ENCODE results near the gene GRIK3.
"Not testable (repeated sequence)": the region's sequence is repeated elsewhere in the genome, so short reads cannot be mapped to it uniquely, and the experiment has no call there.

The GRIK3 gene

DNA sequence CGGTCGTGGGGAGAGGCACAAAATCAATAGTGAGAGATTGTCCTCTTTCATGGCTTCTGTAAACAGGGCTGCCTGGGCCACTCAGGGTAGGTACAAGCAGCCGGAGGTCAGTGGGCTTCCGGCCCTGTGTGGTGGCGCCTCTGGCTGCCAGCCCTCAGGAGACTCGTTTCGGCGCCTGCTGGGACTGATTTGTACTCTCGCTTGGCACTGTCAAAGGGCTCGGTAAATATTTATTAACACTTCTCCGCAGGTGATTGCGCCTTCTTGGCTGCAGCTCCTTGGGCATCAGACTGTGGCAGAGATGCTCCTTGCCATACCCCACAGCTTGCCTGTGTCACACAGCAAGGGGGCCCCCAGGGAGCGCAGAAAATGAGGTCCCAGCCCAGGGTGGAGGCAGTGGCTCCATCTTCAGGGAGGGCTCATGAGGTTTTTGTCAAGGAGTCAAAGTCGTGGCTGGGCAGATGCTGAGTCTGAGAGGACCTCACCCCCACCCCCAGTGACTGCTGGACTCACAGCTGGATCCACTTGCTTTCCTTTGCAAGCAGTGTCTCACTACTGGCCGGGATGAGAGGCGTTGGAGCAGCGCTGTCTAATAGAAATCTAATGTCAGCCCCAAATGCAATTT lies 262.5 kb downstream of the GRIK3 start:
- Histone ChIP-seq H3K27me3 (ENCODE audit: insufficient read depth, poor library complexity, severe bottlenecking) (peaks cover 3% of the 10 kb centered on the region), H3K27ac (replicated peaks) (no peak overlapping the region), H3K4me3 (replicated peaks; ENCODE audit: insufficient read depth, low read length) (no peak overlapping the region)
- TF ChIP-seq, protein P1, sequence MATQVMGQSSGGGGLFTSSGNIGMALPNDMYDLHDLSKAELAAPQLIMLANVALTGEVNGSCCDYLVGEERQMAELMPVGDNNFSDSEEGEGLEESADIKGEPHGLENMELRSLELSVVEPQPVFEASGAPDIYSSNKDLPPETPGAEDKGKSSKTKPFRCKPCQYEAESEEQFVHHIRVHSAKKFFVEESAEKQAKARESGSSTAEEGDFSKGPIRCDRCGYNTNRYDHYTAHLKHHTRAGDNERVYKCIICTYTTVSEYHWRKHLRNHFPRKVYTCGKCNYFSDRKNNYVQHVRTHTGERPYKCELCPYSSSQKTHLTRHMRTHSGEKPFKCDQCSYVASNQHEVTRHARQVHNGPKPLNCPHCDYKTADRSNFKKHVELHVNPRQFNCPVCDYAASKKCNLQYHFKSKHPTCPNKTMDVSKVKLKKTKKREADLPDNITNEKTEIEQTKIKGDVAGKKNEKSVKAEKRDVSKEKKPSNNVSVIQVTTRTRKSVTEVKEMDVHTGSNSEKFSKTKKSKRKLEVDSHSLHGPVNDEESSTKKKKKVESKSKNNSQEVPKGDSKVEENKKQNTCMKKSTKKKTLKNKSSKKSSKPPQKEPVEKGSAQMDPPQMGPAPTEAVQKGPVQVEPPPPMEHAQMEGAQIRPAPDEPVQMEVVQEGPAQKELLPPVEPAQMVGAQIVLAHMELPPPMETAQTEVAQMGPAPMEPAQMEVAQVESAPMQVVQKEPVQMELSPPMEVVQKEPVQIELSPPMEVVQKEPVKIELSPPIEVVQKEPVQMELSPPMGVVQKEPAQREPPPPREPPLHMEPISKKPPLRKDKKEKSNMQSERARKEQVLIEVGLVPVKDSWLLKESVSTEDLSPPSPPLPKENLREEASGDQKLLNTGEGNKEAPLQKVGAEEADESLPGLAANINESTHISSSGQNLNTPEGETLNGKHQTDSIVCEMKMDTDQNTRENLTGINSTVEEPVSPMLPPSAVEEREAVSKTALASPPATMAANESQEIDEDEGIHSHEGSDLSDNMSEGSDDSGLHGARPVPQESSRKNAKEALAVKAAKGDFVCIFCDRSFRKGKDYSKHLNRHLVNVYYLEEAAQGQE (IDR thresholded peaks at IDR 0.05; ENCODE audit: insufficient replicate concordance, low read depth), result no peak
- no peak for TF ChIP-seq GABPA (IDR thresholded peaks at IDR 0.05; ENCODE audit: low read depth)
- TF ChIP-seq POLR2AphosphoS5 (IDR thresholded peaks at IDR 0.05; ENCODE audit: low read depth), result no peak
- no peak for TF ChIP-seq CTCF (IDR thresholded peaks at IDR 0.05; ENCODE audit: insufficient read depth, low read length)
- no peak for TF ChIP-seq SPI1 (IDR thresholded peaks at IDR 0.05; ENCODE audit: borderline replicate concordance, low read depth)
- no peak for DNase-seq (ENCODE audit: low read depth in 1 of 2, low spot score in 1 of 2)

DNA sequence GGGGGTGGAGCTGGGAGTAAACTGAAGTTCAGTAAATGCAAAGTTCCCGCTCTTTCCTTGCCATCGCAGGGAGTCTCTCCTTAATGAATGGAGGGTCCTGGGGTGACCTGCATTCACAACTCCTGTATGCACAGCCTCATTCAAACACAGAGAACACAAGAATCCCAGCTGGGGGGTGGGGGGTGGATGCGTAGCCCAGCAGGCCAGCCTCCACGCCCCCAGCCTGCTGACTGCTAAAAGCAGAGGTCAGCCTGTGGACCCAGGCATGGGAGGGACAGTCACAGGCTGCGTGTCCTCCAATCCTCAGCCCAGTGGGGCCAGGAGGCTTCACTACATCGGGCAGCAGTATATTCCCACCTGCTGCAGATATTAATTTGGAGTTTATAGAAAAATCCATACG lies 263.1 kb downstream of the GRIK3 start:
- Histone ChIP-seq H3K27me3 (ENCODE audit: insufficient read depth, poor library complexity, severe bottlenecking) (peaks cover 3% of the 10 kb centered on the region), H3K4me3 (replicated peaks; ENCODE audit: insufficient read depth, low read length) (no peak overlapping the region), H3K27ac (replicated peaks) (no peak overlapping the region)
- DNase-seq (ENCODE audit: low read depth in 1 of 2, low spot score in 1 of 2), result no peak
- no peak for TF ChIP-seq GABPA (IDR thresholded peaks at IDR 0.05; ENCODE audit: low read depth)

- TF ChIP-seq POLR2AphosphoS5 (IDR thresholded peaks at IDR 0.05; ENCODE audit: low read depth), result no peak
- TF ChIP-seq, protein P1 (IDR thresholded peaks at IDR 0.05; ENCODE audit: insufficient replicate concordance, low read depth), result no peak
- TF ChIP-seq CTCF (IDR thresholded peaks at IDR 0.05; ENCODE audit: insufficient read depth, low read length), result no peak
- no peak for TF ChIP-seq SPI1 (IDR thresholded peaks at IDR 0.05; ENCODE audit: borderline replicate concordance, low read depth)
- no peak for TF ChIP-seq GABPA (IDR thresholded peaks at IDR 0.05; ENCODE audit: low read depth)
- Histone ChIP-seq H3K27ac (replicated peaks) (no peak overlapping the region), H3K4me3 (replicated peaks; ENCODE audit: insufficient read depth, low read length) (no peak overlapping the region), H3K27me3 (ENCODE audit: insufficient read depth, poor library complexity, severe bottlenecking) (peaks cover 3% of the 10 kb centered on the region)
- DNase-seq (ENCODE audit: low read depth in 1 of 2, low spot score in 1 of 2), result no peak
Measured at GRCh38 chr1:36769886-36770830, 264.2 kb downstream of the GRIK3 start.

DNA sequence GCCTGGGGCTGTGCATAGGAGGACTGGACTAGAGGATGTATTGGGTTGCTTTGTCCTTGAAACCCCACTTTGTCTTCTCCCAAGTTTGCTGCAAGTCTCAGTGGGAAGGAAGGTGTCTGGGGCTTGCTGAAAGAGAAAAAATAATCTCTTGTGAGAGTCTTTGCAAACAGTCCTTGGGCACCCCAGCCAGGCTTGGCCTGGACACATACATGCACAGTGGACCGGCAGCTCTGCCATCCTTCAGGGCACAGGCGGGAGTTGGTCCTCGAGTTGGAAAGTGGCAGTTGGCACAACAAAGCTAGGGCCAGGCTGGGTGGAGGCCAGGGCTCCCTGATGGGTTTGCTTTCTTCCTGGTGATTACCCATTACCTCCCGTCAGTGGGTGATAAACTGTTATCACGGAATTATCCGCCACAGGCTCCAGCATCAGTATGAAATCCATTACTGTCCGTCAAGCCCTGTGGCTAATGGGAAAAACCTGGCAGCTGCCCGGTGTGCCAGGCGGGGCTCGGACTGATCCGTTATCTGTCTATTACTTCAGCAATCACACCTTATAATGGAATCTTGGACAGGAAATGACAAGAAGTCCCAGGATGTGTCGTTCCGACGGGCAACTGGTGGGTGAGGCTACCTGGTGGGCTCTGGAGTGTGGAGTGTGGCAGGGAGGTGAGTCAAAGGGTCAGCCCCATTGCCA lies 265.7 kb downstream of the GRIK3 start:
- peaks cover 3% of the 10 kb centered on the region for H3K27me3 ChIP-seq (ENCODE audit: insufficient read depth, poor library complexity, severe bottlenecking)
- TF ChIP-seq, protein P1 (IDR thresholded peaks at IDR 0.05; ENCODE audit: insufficient replicate concordance, low read depth), result no peak
- TF ChIP-seq CTCF (IDR thresholded peaks at IDR 0.05; ENCODE audit: insufficient read depth, low read length) (no peak), SPI1 (IDR thresholded peaks at IDR 0.05; ENCODE audit: borderline replicate concordance, low read depth) (no peak), GABPA (IDR thresholded peaks at IDR 0.05; ENCODE audit: low read depth) (no peak), POLR2AphosphoS5 (IDR thresholded peaks at IDR 0.05; ENCODE audit: low read depth) (no peak)
- H3K27ac ChIP-seq (replicated peaks), result no peak overlapping the region
- no peak overlapping the region for H3K4me3 ChIP-seq (replicated peaks; ENCODE audit: insufficient read depth, low read length)
- no peak for DNase-seq (ENCODE audit: low read depth in 1 of 2, low spot score in 1 of 2)

DNA sequence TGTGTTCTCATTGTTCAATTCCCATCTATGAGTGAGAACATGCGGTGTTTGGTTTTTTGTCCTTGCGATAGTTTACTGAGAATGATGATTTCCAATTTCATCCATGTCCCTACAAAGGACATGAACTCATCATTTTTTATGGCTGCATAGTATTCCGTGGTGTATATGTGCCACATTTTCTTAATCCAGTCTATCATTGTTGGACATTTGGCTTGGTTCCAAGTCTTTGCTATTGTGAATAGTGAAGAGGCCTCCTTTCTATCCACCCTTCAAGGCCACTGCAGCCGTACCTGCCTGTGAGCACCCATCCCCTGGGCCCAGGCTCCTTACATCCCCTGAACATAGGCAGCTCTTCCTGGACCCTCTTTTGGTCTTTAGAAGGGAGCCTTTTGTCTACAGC lies 266.9 kb downstream of the GRIK3 start:
- H3K4me3 ChIP-seq (replicated peaks; ENCODE audit: insufficient read depth, low read length); H3K27ac ChIP-seq (replicated peaks); DNase-seq (ENCODE audit: low read depth in 1 of 2, low spot score in 1 of 2); H3K27me3 ChIP-seq (ENCODE audit: insufficient read depth, poor library complexity, severe bottlenecking): not testable (repeated sequence)
